Upper lobe of left lung (tissue), 4 donors: ENCODE measurements around the gene C1D.

Experiments used
- CTCF ChIP-seq, 6 experiments: fragments of 450-650 bp in 4 of 6; fragments of 200-600 bp in 2 of 6; sonication (generic) in 2 of 6; IDR thresholded peaks; one replicate each; pipeline ENCODE4 v1.5.1; 2016 to 2019; ENCODE audit warnings: antibody characterized with exemption in 6 of 6
- EP300 ChIP-seq, 4 donors: sonication (generic); formaldehyde crosslinking; IDR thresholded peaks; one replicate each; pipeline ENCODE4 v1.5.1; 2017; ENCODE audit warnings: antibody characterized with exemption in 4 of 4, control low read depth in 2 of 4
- POLR2A ChIP-seq, 4 donors: fragments of 450-650 bp; IDR thresholded peaks; one replicate each; pipeline ENCODE4 v1.5.1; 2016 to 2017; ENCODE audit warnings: antibody characterized with exemption in 4 of 4, mild to moderate bottlenecking in 2 of 4
- POLR2AphosphoS5 ChIP-seq, 2 donors: sonication (generic); formaldehyde crosslinking; IDR thresholded peaks; one replicate each; pipeline ENCODE4 v1.5.1; 2017; ENCODE audit warnings: antibody characterized with exemption in 2 of 2

GRCh38 chr2:68050353-68050752 lies 12.5 kb downstream of the C1D start:
- TF ChIP-seq CTCF (IDR thresholded peaks at IDR 0.05), result no peak
- no peak for TF ChIP-seq EP300 (IDR thresholded peaks at IDR 0.05)
- no peak for TF ChIP-seq POLR2A (IDR thresholded peaks at IDR 0.05)
- TF ChIP-seq POLR2AphosphoS5 (IDR thresholded peaks at IDR 0.05), result no peak
